Transverse colon (tissue), 4 donors: Measurements from ENCODE around the gene C3orf52. TPM values are rescaled to one million over a fixed set of nuclear protein-coding genes. Genes with fewer than 3 reads are reported as not detected.

ENCODE experiments used
- DNase-seq: peaks from one replicate; pipeline ENCODE4 v3.0.0-alpha.2; 2019
- H3K27ac ChIP-seq, 4 donors: fragments of 200-600 bp; sonication (generic); 2 replicates each; pipeline ENCODE4 v1.5.1; 2016 to 2018; ENCODE audit warnings: inconsistent platforms in 4 of 4
- H3K27me3 ChIP-seq: fragments of 200-600 bp; sonication (generic); 2 replicates; pipeline ENCODE4 v1.5.1; 2017; ENCODE audit warnings: inconsistent platforms
- H3K36me3 ChIP-seq, 4 donors: fragments of 200-600 bp; sonication (generic); 2 replicates each; pipeline ENCODE4 v1.5.1; 2017 to 2019; ENCODE audit warnings: inconsistent platforms in 4 of 4
- H3K4me1 ChIP-seq, 4 donors: fragments of 200-600 bp; sonication (generic); 2 replicates each; pipeline ENCODE4 v1.5.1; 2017 to 2020; ENCODE audit warnings: inconsistent platforms in 4 of 4
- H3K4me3 ChIP-seq, 4 donors: fragments of 200-600 bp; sonication (generic); 1 replicate in 1 of 4; 2 replicates in 3 of 4; pipeline versions ENCODE4 v1.5.1 to v1.6.1; 2017 to 2019; ENCODE audit warnings: inconsistent platforms in 4 of 4
- H3K9me3 ChIP-seq, 2 donors: fragments of 200-600 bp; sonication (generic); 2 replicates each; pipeline ENCODE4 v1.5.1; 2017 to 2019; ENCODE audit warnings: inconsistent platforms in 2 of 2
- CTCF ChIP-seq, 5 experiments: fragments of 200-600 bp in 3 of 5; fragments of 450-650 bp in 2 of 5; sonication (generic) in 3 of 5; IDR thresholded peaks; 1 replicate in 2 of 5; 2 replicates in 3 of 5; pipeline ENCODE4 v1.5.1; 2016 to 2017; ENCODE audit warnings: antibody characterized with exemption in 5 of 5, inconsistent platforms in 3 of 5, mild to moderate bottlenecking in 2 of 5, moderate library complexity in 1 of 5
- EP300 ChIP-seq: sonication (generic); formaldehyde crosslinking; IDR thresholded peaks from one replicate; pipeline ENCODE4 v1.6.1; 2017; ENCODE audit warnings: antibody characterized with exemption, low read depth
- POLR2A ChIP-seq: fragments of 450-650 bp; IDR thresholded peaks from one replicate; pipeline ENCODE4 v1.6.1; 2016; ENCODE audit warnings: antibody characterized with exemption, mild to moderate bottlenecking, moderate library complexity
- POLR2AphosphoS5 ChIP-seq, 3 donors: sonication (generic); formaldehyde crosslinking; IDR thresholded peaks; one replicate each; pipeline ENCODE4 v1.6.1; 2016; ENCODE audit warnings: antibody characterized with exemption in 3 of 3
- WGBS, 2 donors: methylation state at CpG; one replicate each; pipeline ENCODE4 v1.1.5; 2018; ENCODE audit warnings: low coverage in 1 of 2; 5-methylcytosine and 5-hydroxymethylcytosine counted together
- in situ Hi-C, 4 donors: fragments of 200-750 bp; cut with MboI; loops; one replicate each; pipeline versions ENCODE4 v1.15.0 to v1.15.1; 2017; ENCODE audit warnings: low sequenced_read_pairs in 3 of 4, low pct_ligation_motif_present in 1 of 4, low pct_unique_long_range_greater_than_20kb in 1 of 4
- intact Hi-C: fragments of 100-400 bp; cut with DNase I; formaldehyde crosslinking; loops from one replicate; pipeline ENCODE4 v1.15.1; 2023; ENCODE audit warnings: low total_unique reads
- total RNA-seq, 4 donors: library from RNA; depleted of rRNA; stranded (reverse); fragments of >200 nt; gene quantifications; one replicate each; pipeline ENCODE4 v1.1.0, GENCODE V29; 2016

Gene C3orf52
- total RNA-seq, 4 donors from 2014 or later, result 26.9 to 65.7 (median 47.1) TPM

DNA sequence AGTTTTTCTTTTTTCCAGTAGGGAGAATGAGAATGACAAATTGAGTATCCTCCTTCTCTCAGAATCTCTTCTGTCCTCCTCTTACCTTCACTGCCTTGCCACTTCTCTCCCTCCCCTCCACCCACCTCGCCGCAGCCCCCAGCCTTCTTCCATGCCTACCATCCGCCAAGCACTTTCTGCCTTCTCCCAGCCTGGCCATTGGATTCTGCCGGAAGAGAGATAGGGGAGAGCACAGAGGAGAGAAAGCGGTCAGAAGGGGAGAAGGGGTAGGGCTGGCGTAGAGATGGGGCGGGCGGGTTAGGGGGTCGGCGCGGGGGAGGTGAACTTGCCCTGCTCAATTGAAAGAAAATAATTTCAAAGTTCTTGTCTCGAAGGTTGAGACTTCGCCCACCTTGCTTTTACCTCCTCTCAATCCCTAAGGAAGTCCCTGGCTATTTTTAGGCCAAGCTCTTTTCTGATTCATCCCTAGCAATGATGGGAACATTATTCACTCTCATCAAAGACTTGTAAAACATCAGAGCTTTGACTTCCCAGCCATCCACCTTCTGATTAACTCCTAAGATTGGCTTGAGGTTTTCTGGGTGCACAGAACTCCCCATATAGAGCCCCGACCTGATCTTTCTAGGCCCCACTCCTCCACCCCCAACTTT, 811 bp downstream of the C3orf52 start:
- in situ Hi-C loops, result no loop called here
- Histone ChIP-seq H3K27ac (peak overlapping the region; percentile 79 to 85 (median 83)), H3K36me3 (no peaks in the 10 kb centered on the region), H3K4me1 (peaks cover 6 to 66% (median 31%) of the 10 kb centered on the region in 4 donors), H3K4me3 (peak overlapping the region; percentile 42 to 66 (median 46)), H3K27me3 (no peaks in the 10 kb centered on the region), H3K9me3 (no peaks in the 10 kb centered on the region)
- intact Hi-C loops, result no loop called here
- DNase-seq, result no peak
- TF ChIP-seq POLR2A (no peak), EP300 (no peak)
- 32 to 43% methylated on average over 10 to 14 of the region's 14 CpGs for WGBS, 2 donors

GRCh38 chr3:112087746-112088145, 1.6 kb downstream of the C3orf52 start:
- in situ Hi-C loops, result no loop called here
- DNase-seq, result no peak

GRCh38 chr3:112088944-112089343, 2.8 kb downstream of the C3orf52 start:
- TF ChIP-seq EP300 (no peak), POLR2A (no peak), CTCF (IDR thresholded peaks at IDR 0.05) (no peak), POLR2AphosphoS5 (IDR thresholded peaks at IDR 0.05) (no peak)
- H3K9me3 ChIP-seq, result no peaks in the 10 kb centered on the region
- H3K27ac ChIP-seq, result peak overlapping the region in 3 of 4 donors; percentile 6 to 73 (median 70)
- WGBS, 2 donors, result 68% methylated on average over 4 of the region's 4 CpGs; no CpG with 5 or more reads in 1 of the 2 donors
- no peak for DNase-seq
- in situ Hi-C loops, result no loop called here
- H3K36me3 ChIP-seq, result no peaks in the 10 kb centered on the region
- H3K4me3 ChIP-seq, result no peak overlapping the region
- intact Hi-C loops, result no loop called here
- H3K4me1 ChIP-seq, result peaks cover 6 to 81% (median 36%) of the 10 kb centered on the region in 4 donors
- H3K27me3 ChIP-seq, result no peaks in the 10 kb centered on the region

More at GRCh38 chr3:112087746-112088145, 1.6 kb downstream of the C3orf52 start:
- H3K27me3 ChIP-seq, result no peaks in the 10 kb centered on the region
- H3K4me3 ChIP-seq, result peak overlapping the region in 3 of 4 donors; percentile 14 to 66 (median 42)
- TF ChIP-seq CTCF (IDR thresholded peaks at IDR 0.05), result no peak
- no peak for TF ChIP-seq POLR2AphosphoS5 (IDR thresholded peaks at IDR 0.05)
- no peak for TF ChIP-seq EP300
- no peak for TF ChIP-seq POLR2A
- H3K4me1 ChIP-seq, result peaks cover 6 to 73% (median 34%) of the 10 kb centered on the region in 4 donors
- 40 to 71% methylated on average over 2 to 5 of the region's 5 CpGs for WGBS, 2 donors
- H3K27ac ChIP-seq, result peak overlapping the region; percentile 79 to 85 (median 83)
- intact Hi-C loops, result no loop called here
- H3K9me3 ChIP-seq, result no peaks in the 10 kb centered on the region
- H3K36me3 ChIP-seq, result no peaks in the 10 kb centered on the region

DNA sequence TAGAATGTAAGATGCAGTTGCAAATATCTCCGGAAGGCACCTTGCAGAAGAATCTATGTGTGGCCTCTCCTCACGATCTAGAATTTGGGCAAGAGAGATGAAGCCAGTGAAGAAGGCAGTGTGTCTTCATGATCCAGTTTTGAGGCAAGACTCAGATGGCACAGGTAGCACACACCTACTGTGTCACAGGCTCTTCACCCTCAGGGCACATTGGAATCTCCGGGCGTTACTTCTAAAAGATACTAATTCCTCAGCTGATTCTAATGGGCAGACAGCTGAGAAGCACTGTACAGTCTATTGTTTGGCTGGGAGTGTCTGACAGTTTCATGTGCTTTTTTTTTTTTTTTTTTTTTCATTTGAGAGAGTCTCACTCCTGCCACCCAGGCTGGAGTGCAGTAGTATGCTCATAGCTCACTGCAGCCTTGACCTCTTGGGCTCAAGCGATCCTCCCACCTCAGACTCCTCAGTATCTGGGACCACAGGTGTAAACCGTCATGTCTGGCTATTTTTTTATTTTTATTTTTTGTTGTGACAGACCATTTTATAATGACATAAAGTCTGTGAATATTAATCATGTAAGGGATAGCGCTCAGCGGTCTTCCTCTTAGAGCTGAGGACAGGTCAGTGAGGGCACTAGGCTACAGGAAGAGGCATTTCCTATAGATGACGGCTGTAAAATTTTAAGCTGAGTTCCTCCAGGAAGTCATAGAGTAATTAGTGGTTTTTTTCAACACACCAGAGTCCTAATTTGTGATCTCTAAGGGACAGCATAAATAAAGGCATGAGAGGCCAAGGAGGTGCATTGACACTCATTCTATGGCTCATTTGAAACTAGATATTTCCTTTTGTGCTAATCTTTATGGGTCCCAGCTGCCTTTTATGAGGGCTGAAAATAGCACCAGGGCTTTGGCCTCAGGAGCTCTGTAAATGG, 4.0 kb downstream of the C3orf52 start:
- TF ChIP-seq EP300 (no peak), POLR2AphosphoS5 (IDR thresholded peaks at IDR 0.05) (peak in 1 of 3 donors; percentile 31)
- peaks cover 3 to 75% (median 36%) of the 10 kb centered on the region in 4 donors for H3K4me1 ChIP-seq
- no peak for DNase-seq
- no peak overlapping the region for H3K4me3 ChIP-seq
- intact Hi-C loops (no loop called here), in situ Hi-C loops (no loop called here)
- H3K27me3 ChIP-seq, result no peaks in the 10 kb centered on the region
- H3K27ac ChIP-seq, result peak overlapping the region; percentile 67 to 76 (median 72)
- 44 to 66% methylated on average over 3 to 9 of the region's 9 CpGs for WGBS, 2 donors
- no peaks in the 10 kb centered on the region for H3K36me3 ChIP-seq
- no peaks in the 10 kb centered on the region for H3K9me3 ChIP-seq
